Right kidney (tissue), 1 donor: ENCODE results near the gene CEACAM18.

Experiments
- DNase-seq: peaks from one replicate; pipeline ENCODE4 v3.0.0-alpha.2; 2016

Gene CEACAM18

GRCh38 chr19:51535535-51535934, 57.2 kb downstream of the CEACAM18 start:
- no peak for DNase-seq

- DNase-seq: no peak
These were observed 61.6 kb downstream of the CEACAM18 start for GRCh38 chr19:51539821-51540366.
